A549 (cell line): ENCODE measurements around the gene GPANK1. TPM values are rescaled to one million over a fixed set of nuclear protein-coding genes. Genes with fewer than 3 reads are reported as not detected.
A peak's percentile ranks its signal among the peaks of the same experiment; 100 is the strongest.

Source experiments
- ATAC-seq, 2 experiments: fragments of 200-7000 bp in 1 of 2; fragments of >200 bp in 1 of 2; cut with Nextera tagmentation in 1 of 2; cut with Tn5 transposase in 1 of 2; 3 replicates each; pipeline versions ENCODE4 v1.8.0 to v1.9.1; 2018 to 2020; ENCODE audit warnings: mild to moderate bottlenecking in 1 of 2, moderate library complexity in 1 of 2
- CTCF ChIA-PET: fragments of 300-600 bp; sonication (Branson Sonifier 250); formaldehyde crosslinking; extraction: SDS; loops from one replicate; lab custom pipeline; 2021; ENCODE audit warnings: antibody characterized with exemption, inconsistent platforms; lab: Yijun Ruan, JAX
- POLR2A ChIA-PET: fragments of 350-600 bp; formaldehyde crosslinking; extraction: SDS; loops from one replicate; lab custom pipeline; 2021; ENCODE audit warnings: antibody characterized with exemption, inconsistent platforms; lab: Yijun Ruan, JAX
- DNase-seq, 2 experiments: peaks; one replicate each; pipeline versions ENCODE4 v3.0.0 to v3.0.0-alpha.2; 2011 to 2016; ENCODE audit warnings: low read depth in 1 of 2, low spot score in 1 of 2
- FAIRE-seq: peaks from 2 replicates; lab custom pipeline; 2011; peaks lifted over from hg19 to GRCh38; lab: Jason Lieb, UNC
- H3K27ac ChIP-seq, 2 experiments: fragments of >200 bp; sonication (Bioruptor Twin); formaldehyde crosslinking; 3 replicates each; pipeline ENCODE4 v1.5.1; 2016 to 2017
- H3K4me1 ChIP-seq: fragments of >200 bp; sonication (Bioruptor Twin); formaldehyde crosslinking; 3 replicates; pipeline ENCODE4 v1.6.1; 2016
- H3K4me2 ChIP-seq: fragments of >200 bp; sonication (Bioruptor Twin); formaldehyde crosslinking; 3 replicates; pipeline ENCODE4 v1.6.1; 2016
- H3K4me3 ChIP-seq: fragments of >200 bp; sonication (Bioruptor Twin); formaldehyde crosslinking; 3 replicates; pipeline ENCODE4 v1.5.1; 2016
- H3K9me3 ChIP-seq: fragments of >200 bp; sonication (Bioruptor Twin); formaldehyde crosslinking; 3 replicates; pipeline ENCODE4 v1.6.1; 2016
- CBX2 ChIP-seq: fragments of 200-600 bp; sonication (generic); IDR thresholded peaks from 2 replicates; pipeline ENCODE4 v1.6.1; 2016; ENCODE audit warnings: low read depth, mild to moderate bottlenecking, borderline replicate concordance
- CHD2 ChIP-seq: fragments of 150-350 bp; IDR thresholded peaks from 2 replicates; pipeline ENCODE4 v1.6.1; 2014; ENCODE audit warnings: low read length; ENCODE audit not compliant: partially characterized antibody
- FOSL2 ChIP-seq, 2 experiments: fragments of 450-650 bp in 1 of 2; fragments of >200 bp in 1 of 2; sonication (Bioruptor Twin) in 1 of 2; formaldehyde crosslinking; IDR thresholded peaks; 2 replicates each; pipeline versions ENCODE4 v1.5.0 to v1.6.1; 2016 to 2020; ENCODE audit warnings: mild to moderate bottlenecking in 1 of 2, moderate library complexity in 1 of 2
- KDM1A ChIP-seq: fragments of 200-600 bp; sonication (generic); IDR thresholded peaks from 2 replicates; pipeline ENCODE4 v1.6.1; 2016; ENCODE audit warnings: low read depth, mild to moderate bottlenecking
- MAFK ChIP-seq: fragments of 450-650 bp; IDR thresholded peaks from 2 replicates; pipeline ENCODE4 v1.6.1; 2014; ENCODE audit not compliant: partially characterized antibody
- NPAS2 ChIP-seq: fragments of 250-450 bp; sonication (Bioruptor Pico); IDR thresholded peaks from 2 replicates; pipeline ENCODE4 v1.8.0; 2022; ENCODE audit warnings: mild to moderate bottlenecking, moderate library complexity, borderline replicate concordance
- POLR2A ChIP-seq: IDR thresholded peaks from 2 replicates; pipeline ENCODE4 v1.6.1; 2012; ENCODE audit warnings: mild to moderate bottlenecking, low read length
- WGBS: methylation state at CpG from one replicate; pipeline ENCODE4 v1.1.6; 2017; ENCODE audit errors: missing lambda C conversion rate; 5-methylcytosine and 5-hydroxymethylcytosine counted together
- polyA plus RNA-seq, 4 experiments: library from polyadenylated mRNA; depleted of rRNA in 3 of 4; stranded (reverse); fragments of >200 nt; fragmentation: RNase III in 1 of 4; extraction: RNeasy Plus Mini Kit Qiagen cat#74134 plus additional on column Dnase treatment in 1 of 4; gene quantifications; 2 replicates in 3 of 4; 3 replicates in 1 of 4; pipeline ENCODE4 v1.2.3, GENCODE V29; 2011 to 2017
- TF ChIP-seq, protein P1 (sequence below): fragments of 200-600 bp; sonication (generic); IDR thresholded peaks from 2 replicates; pipeline ENCODE4 v1.6.1; 2016; ENCODE audit warnings: antibody characterized with exemption, mild to moderate bottlenecking, moderate library complexity
- TF ChIP-seq, protein P2 (sequence below): IDR thresholded peaks from 2 replicates; pipeline ENCODE4 v1.6.1; 2012; ENCODE audit warnings: low read depth, borderline replicate concordance
- TF ChIP-seq, protein P3 (sequence below): fragments of >200 bp; sonication (Bioruptor Twin); formaldehyde crosslinking; IDR thresholded peaks from 3 replicates; pipeline ENCODE4 v1.6.1; 2016

GPANK1 gene
- polyA plus RNA-seq, 2 of the 4 experiments (the other 2 are of a cell fraction) = 11.0 TPM

DNA sequence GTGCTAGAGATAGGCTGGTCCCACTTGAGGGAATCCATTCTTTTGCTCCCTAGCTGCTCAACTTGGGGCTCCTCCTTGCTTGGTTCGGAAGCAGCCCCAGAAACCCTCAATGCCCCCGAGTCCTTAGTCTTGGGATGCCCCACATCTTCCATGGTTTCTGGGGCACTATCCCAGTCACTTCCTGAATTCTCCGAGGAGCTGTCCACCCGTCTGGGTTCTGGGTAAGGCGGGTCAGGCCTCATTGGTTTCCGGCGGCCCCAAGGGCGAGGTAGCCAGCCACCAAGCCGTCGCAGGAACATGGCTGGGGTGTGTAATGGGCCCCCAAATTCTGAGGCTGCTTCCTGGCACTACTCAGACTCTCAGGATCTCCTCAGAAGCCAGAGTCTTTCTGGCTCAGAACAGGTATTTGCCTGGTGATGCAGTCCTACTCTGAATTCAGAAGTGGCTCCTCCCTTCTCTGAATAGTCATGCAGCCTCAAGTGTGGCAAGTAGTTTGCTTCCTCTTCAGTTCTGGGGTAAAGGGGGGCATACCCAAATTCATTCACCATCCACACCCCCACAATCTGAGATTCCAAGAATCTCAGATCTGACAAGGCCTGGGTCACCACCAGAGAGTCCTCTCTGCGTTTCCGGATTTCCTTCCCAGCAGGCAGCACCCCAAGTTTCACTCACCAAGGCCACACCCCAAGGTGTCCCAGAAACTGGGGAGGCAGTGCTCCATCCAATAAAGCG is 5.0 kb downstream of the GPANK1 start:
- ChIA-PET CTCF (interaction anchor here (1.1 kb wide), 1 partner anchor 7 kb away, joined by 3 read pairs; the partner anchor contains the start of gene BAG6), POLR2A (interaction anchor here (0.6 to 1.5 kb wide), 7 partner anchors 8 to 239 kb away, joined by 3 to 11 read pairs (median 4); partner anchors contain the start of genes DDX39B, HSPA1A, HSPA1B and HSPA1L)
- H3K4me1 ChIP-seq = peaks cover 31% of the 10 kb centered on the region
- TF ChIP-seq, protein P1, sequence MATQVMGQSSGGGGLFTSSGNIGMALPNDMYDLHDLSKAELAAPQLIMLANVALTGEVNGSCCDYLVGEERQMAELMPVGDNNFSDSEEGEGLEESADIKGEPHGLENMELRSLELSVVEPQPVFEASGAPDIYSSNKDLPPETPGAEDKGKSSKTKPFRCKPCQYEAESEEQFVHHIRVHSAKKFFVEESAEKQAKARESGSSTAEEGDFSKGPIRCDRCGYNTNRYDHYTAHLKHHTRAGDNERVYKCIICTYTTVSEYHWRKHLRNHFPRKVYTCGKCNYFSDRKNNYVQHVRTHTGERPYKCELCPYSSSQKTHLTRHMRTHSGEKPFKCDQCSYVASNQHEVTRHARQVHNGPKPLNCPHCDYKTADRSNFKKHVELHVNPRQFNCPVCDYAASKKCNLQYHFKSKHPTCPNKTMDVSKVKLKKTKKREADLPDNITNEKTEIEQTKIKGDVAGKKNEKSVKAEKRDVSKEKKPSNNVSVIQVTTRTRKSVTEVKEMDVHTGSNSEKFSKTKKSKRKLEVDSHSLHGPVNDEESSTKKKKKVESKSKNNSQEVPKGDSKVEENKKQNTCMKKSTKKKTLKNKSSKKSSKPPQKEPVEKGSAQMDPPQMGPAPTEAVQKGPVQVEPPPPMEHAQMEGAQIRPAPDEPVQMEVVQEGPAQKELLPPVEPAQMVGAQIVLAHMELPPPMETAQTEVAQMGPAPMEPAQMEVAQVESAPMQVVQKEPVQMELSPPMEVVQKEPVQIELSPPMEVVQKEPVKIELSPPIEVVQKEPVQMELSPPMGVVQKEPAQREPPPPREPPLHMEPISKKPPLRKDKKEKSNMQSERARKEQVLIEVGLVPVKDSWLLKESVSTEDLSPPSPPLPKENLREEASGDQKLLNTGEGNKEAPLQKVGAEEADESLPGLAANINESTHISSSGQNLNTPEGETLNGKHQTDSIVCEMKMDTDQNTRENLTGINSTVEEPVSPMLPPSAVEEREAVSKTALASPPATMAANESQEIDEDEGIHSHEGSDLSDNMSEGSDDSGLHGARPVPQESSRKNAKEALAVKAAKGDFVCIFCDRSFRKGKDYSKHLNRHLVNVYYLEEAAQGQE = peak; percentile 60
- TF ChIP-seq NPAS2 = no peak
- DNase-seq = no peak
- no peaks in the 10 kb centered on the region for H3K9me3 ChIP-seq
- H3K27ac ChIP-seq = peak overlapping the region; percentile 93 to 99
- no peak for FAIRE-seq
- ATAC-seq = peak in 1 of 2 experiments; percentile 7; a peak in 2 of 6 replicates
- no CpG with 5 or more reads among the region's 13 CpGs for WGBS
- H3K4me3 ChIP-seq = peak overlapping the region; percentile 91
- H3K4me2 ChIP-seq = peak overlapping the region; percentile 99

DNA sequence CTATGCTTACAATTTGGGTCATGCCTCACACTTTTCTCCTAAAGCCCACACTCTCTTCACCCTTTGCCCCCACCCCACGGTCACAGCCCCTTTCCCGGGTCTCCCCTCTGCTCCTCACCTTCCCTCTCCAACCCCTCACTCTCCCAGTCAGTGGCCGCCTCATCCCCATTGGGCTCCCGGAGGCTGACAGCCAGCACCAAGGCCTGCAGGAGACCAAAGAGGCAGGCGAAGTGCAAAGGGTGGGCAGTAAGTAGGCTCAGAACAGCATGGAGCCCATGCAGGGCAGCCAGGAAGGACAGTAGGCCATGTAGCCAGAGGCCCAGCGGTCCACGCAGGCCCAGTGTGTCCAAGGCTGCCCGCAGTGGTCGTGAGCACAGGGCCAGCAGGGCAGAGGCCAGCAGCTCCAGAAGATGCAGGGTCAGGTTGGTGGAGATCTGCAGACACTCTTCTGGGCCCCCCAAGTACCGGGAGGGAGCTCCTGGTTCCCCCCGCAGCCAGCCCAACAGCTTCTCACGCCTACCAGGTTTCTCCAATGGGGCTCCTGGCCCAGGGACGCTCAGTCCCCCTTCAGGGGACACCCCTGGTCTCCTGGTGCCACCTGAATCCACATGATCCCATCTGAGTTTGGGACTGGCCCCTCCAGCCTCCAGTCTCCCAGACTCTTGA is 5.7 kb downstream of the GPANK1 start:
- POLR2A ChIA-PET = interaction anchor here (0.6 to 0.7 kb wide), 2 partner anchors 44 to 120 kb away, joined by 3 to 6 read pairs; partner anchors contain the start of gene ABHD16A
- TF ChIP-seq CBX2 (no peak), POLR2A (no peak), KDM1A (no peak)
- TF ChIP-seq, protein P2, sequence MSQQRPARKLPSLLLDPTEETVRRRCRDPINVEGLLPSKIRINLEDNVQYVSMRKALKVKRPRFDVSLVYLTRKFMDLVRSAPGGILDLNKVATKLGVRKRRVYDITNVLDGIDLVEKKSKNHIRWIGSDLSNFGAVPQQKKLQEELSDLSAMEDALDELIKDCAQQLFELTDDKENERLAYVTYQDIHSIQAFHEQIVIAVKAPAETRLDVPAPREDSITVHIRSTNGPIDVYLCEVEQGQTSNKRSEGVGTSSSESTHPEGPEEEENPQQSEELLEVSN = no peak
- TF ChIP-seq, protein P3, sequence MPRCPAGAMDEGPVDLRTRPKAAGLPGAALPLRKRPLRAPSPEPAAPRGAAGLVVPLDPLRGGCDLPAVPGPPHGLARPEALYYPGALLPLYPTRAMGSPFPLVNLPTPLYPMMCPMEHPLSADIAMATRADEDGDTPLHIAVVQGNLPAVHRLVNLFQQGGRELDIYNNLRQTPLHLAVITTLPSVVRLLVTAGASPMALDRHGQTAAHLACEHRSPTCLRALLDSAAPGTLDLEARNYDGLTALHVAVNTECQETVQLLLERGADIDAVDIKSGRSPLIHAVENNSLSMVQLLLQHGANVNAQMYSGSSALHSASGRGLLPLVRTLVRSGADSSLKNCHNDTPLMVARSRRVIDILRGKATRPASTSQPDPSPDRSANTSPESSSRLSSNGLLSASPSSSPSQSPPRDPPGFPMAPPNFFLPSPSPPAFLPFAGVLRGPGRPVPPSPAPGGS = no peak
- TF ChIP-seq, all 56 proteins: peak for 0
- CTCF ChIA-PET = no interaction called here
- no peaks in the 10 kb centered on the region for H3K9me3 ChIP-seq
- H3K27ac ChIP-seq = peak overlapping the region in 1 of 2 experiments; percentile 99; a peak in 2 of 6 replicates
- DNase-seq = no peak
- WGBS = 77% methylated on average over 4 of the region's 13 CpGs
- no peak for FAIRE-seq
- peak overlapping the region; percentile 99 for H3K4me2 ChIP-seq
- peak overlapping the region; percentile 91; the same call in 2 of the 3 replicates for H3K4me3 ChIP-seq
- no peak for ATAC-seq
- peaks cover 28% of the 10 kb centered on the region for H3K4me1 ChIP-seq

DNA sequence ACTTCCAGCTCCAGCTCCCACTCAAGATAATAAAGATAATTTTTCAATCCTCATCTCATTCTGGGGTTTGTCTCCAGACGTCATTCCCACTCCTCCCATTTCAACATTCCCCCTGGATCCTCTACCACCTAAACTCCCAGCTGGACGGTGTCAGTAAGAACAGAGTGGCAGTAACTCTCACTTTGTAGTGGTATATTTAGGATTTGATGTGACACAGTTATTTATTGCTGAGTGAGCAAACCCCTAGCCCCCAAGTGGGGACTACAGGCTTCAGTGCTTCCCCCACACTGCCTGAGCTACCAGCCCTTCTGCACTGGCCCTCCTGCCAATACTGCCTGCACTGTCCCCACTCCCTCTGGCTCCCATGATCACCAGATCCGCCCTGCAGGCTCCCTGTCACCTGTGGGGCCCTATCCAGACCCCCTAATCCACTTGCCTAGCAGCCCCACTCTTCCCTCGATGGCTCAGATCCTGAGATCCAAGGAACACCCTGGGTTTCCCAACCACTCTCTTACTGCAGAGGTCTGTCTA is 6.6 kb downstream of the GPANK1 start:
- FAIRE-seq = no peak
- CTCF ChIA-PET = interaction anchor here (1.5 kb wide), 1 partner anchor 60 kb away, joined by 3 read pairs; no protein-coding TSS in a partner anchor
- peaks cover 26% of the 10 kb centered on the region for H3K4me1 ChIP-seq
- WGBS = 69% methylated on average over 4 of the region's 4 CpGs
- peak; percentile 44 for TF ChIP-seq MAFK
- TF ChIP-seq CHD2 = no peak
- TF ChIP-seq FOSL2 (IDR thresholded peaks at IDR 0.05) = no peak
- TF ChIP-seq FOSL2 (CRISPR knock-in tag; IDR thresholded peaks at IDR 0.05) = no peak
- TF ChIP-seq, protein P1 = no peak
- TF ChIP-seq, all 56 proteins: peak for 1
- Histone ChIP-seq H3K27ac (no peak overlapping the region), H3K4me2 (peak overlapping the region; percentile 99; the same call in 2 of the 3 replicates), H3K4me3 (no peak overlapping the region), H3K9me3 (no peaks in the 10 kb centered on the region)
- POLR2A ChIA-PET = interaction anchor here (0.7 kb wide), 1 partner anchor 45 kb away, joined by 3 read pairs; the partner anchor contains the start of gene ABHD16A
- no peak for DNase-seq
- ATAC-seq = no peak
